Liver (tissue), 10 donors: ENCODE data around the gene ZNF506. TPM values are rescaled to one million over a fixed set of nuclear protein-coding genes. Genes with fewer than 3 reads are reported as not detected.

Experiments used
- DNase-seq: peaks from one replicate; pipeline ENCODE4 v3.0.0-alpha.2; 2017; ENCODE audit warnings: low spot score
- H3K27ac ChIP-seq, 2 donors: one replicate each; pipeline ENCODE4 v1.7.0; 2013; ENCODE audit warnings: inconsistent platforms in 2 of 2, low read length in 2 of 2, control low read depth in 1 of 2, low read depth in 1 of 2, mild to moderate bottlenecking in 1 of 2
- H3K27me3 ChIP-seq, 4 donors: one replicate each; pipeline versions ENCODE4 v1.6.1 to v1.7.0; 2013; ENCODE audit warnings: low read length in 3 of 4, inconsistent platforms in 1 of 4, mild to moderate bottlenecking in 1 of 4, moderate library complexity in 1 of 4; ENCODE audit not compliant: control insufficient read depth in 4 of 4, insufficient read depth in 4 of 4
- H3K36me3 ChIP-seq, 4 donors: one replicate each; pipeline versions ENCODE4 v1.6.1 to v1.7.0; 2013; ENCODE audit warnings: low read length in 3 of 4, mild to moderate bottlenecking in 3 of 4, low read depth in 1 of 4, moderate library complexity in 1 of 4; ENCODE audit not compliant: control insufficient read depth in 4 of 4, insufficient read depth in 3 of 4
- H3K4me1 ChIP-seq, 4 donors: one replicate each; pipeline versions ENCODE4 v1.6.1 to v1.7.0; 2013; ENCODE audit warnings: low read length in 3 of 4, mild to moderate bottlenecking in 3 of 4, moderate library complexity in 1 of 4; ENCODE audit not compliant: control insufficient read depth in 4 of 4, insufficient read depth in 4 of 4
- H3K4me3 ChIP-seq, 3 donors: one replicate each; pipeline versions ENCODE4 v1.6.1 to v1.7.0; 2013; ENCODE audit warnings: low read length in 3 of 3, control low read depth in 1 of 3, low read depth in 1 of 3, mild to moderate bottlenecking in 1 of 3
- H3K9ac ChIP-seq, 2 donors: one replicate each; pipeline ENCODE4 v1.7.0; 2013; ENCODE audit warnings: low read length in 2 of 2, mild to moderate bottlenecking in 2 of 2, moderate library complexity in 2 of 2, control low read depth in 1 of 2, low read depth in 1 of 2
- H3K9me3 ChIP-seq, 4 donors: one replicate each; pipeline versions ENCODE4 v1.6.1 to v1.7.0; 2013; ENCODE audit warnings: low read length in 3 of 4; ENCODE audit not compliant: control insufficient read depth in 4 of 4
- ATF3 ChIP-seq: IDR thresholded peaks from 2 replicates; pipeline ENCODE4 v1.6.1; 2016; ENCODE audit warnings: antibody characterized with exemption
- CTCF ChIP-seq: fragments of 150-350 bp; IDR thresholded peaks from 2 replicates; pipeline ENCODE4 v1.5.1; 2017; ENCODE audit warnings: improper control_type of control experiment, low read depth, low read length; ENCODE audit not compliant: missing input control
- EGR1 ChIP-seq, 2 donors: IDR thresholded peaks; 2 replicates each; pipeline ENCODE4 v1.6.1; 2016 to 2018; ENCODE audit warnings: antibody characterized with exemption in 2 of 2, low read depth in 2 of 2
- FOXA1 ChIP-seq: IDR thresholded peaks from 2 replicates; pipeline ENCODE4 v1.6.1; 2016; ENCODE audit warnings: antibody characterized with exemption
- FOXA2 ChIP-seq: IDR thresholded peaks from 2 replicates; pipeline ENCODE4 v1.6.1; 2016; ENCODE audit warnings: antibody characterized with exemption
- GABPA ChIP-seq, 2 donors: IDR thresholded peaks in 1 of 2; conservative IDR thresholded peaks in 1 of 2; 2 replicates each; pipeline ENCODE4 v1.6.1; 2016; ENCODE audit warnings: antibody characterized with exemption in 2 of 2, mild to moderate bottlenecking in 1 of 2, moderate library complexity in 1 of 2
- HNF4G ChIP-seq: IDR thresholded peaks from 2 replicates; pipeline ENCODE4 v1.6.1; 2016; ENCODE audit warnings: antibody characterized with exemption
- JUND ChIP-seq, 2 donors: IDR thresholded peaks; 2 replicates each; pipeline ENCODE4 v1.6.1; 2016; ENCODE audit warnings: antibody characterized with exemption in 2 of 2
- RAD21 ChIP-seq, 2 donors: IDR thresholded peaks; 2 replicates each; pipeline ENCODE4 v1.6.1; 2016; ENCODE audit warnings: antibody characterized with exemption in 2 of 2, mild to moderate bottlenecking in 2 of 2
- RXRA ChIP-seq, 2 donors: IDR thresholded peaks; 2 replicates each; pipeline ENCODE4 v1.6.1; 2017 to 2018; ENCODE audit warnings: antibody characterized with exemption in 2 of 2, mild to moderate bottlenecking in 1 of 2
- SP1 ChIP-seq: IDR thresholded peaks from 2 replicates; pipeline ENCODE4 v1.6.1; 2018; ENCODE audit warnings: antibody characterized with exemption, mild to moderate bottlenecking
- TAF1 ChIP-seq: conservative IDR thresholded peaks from 2 replicates; pipeline ENCODE4 v1.6.1; 2016; ENCODE audit warnings: antibody characterized with exemption, mild to moderate bottlenecking
- YY1 ChIP-seq: IDR thresholded peaks from 2 replicates; pipeline ENCODE4 v1.6.1; 2016; ENCODE audit warnings: antibody characterized with exemption, mild to moderate bottlenecking
- ZBTB33 ChIP-seq: IDR thresholded peaks from 2 replicates; pipeline ENCODE4 v1.6.1; 2016; ENCODE audit warnings: antibody characterized with exemption
- WGBS: extraction: QIAGEN DNeasy Blood & Tissue Kit; methylation state at CpG from one replicate; pipeline ENCODE4 v1.1.7; 2013; 5-methylcytosine and 5-hydroxymethylcytosine counted together
- polyA plus RNA-seq, 2 donors: library from polyadenylated mRNA; stranded (reverse) in 1 of 2; unstranded in 1 of 2; fragments of 200-250 nt in 1 of 2; fragments of >200 nt in 1 of 2; fragmentation: Nextera tagmentation in 1 of 2; extraction: Ambion mirVana in 1 of 2; gene quantifications; one replicate each; pipeline versions ENCODE4 v1.2.1 to v1.2.3, GENCODE V29; 2013 to 2015
- small RNA-seq: library from RNA; depleted of rRNA; stranded (forward); fragments of <200 nt; gene quantifications from one replicate; pipeline ENCODE3, GENCODE V24; 2014
- total RNA-seq, 2 donors: library from RNA; depleted of rRNA; stranded (reverse); fragments of >200 nt; gene quantifications; one replicate each; pipeline ENCODE4 v1.2.3, GENCODE V29; 2014
- donor health status: healthy.
- donor health status: healthy.
- donor health status: healthy.
- donor health status: healthy.
- donor health status: healthy.

Gene ZNF506
- total and polyA plus RNA-seq, 4 donors, result 1.3 to 8.5 (median 4.9) TPM

GRCh38 chr19:19743176-19743575, 78.4 kb downstream of the ZNF506 start:
- H3K4me3 ChIP-seq, result no peak overlapping the region
- H3K27me3 ChIP-seq, result no peaks in the 10 kb centered on the region
- no peaks in the 10 kb centered on the region for H3K4me1 ChIP-seq
- TF ChIP-seq CTCF, result no peak
- no peak for TF ChIP-seq ZBTB33
- TF ChIP-seq RXRA (IDR thresholded peaks at IDR 0.05), result no peak
- no peak for TF ChIP-seq FOXA2
- TF ChIP-seq GABPA (IDR thresholded peaks at IDR 0.05 in 1 of 2, conservative IDR thresholded peaks at IDR 0.05 in 1 of 2), result no peak
- no peak for TF ChIP-seq ATF3
- TF ChIP-seq SP1, result no peak
- no peak for TF ChIP-seq JUND (IDR thresholded peaks at IDR 0.05)
- TF ChIP-seq YY1, result no peak
- H3K9me3 ChIP-seq, result peaks cover 0 to 30% (median 7%) of the 10 kb centered on the region in 4 donors
- H3K27ac ChIP-seq, result no peak overlapping the region
- H3K9ac ChIP-seq, result no peak overlapping the region
- no peak for DNase-seq
- whole genome bisulfite sequencing, result 83% methylated on average over 6 of the region's 6 CpGs
- no peaks in the 10 kb centered on the region for H3K36me3 ChIP-seq

- Histone ChIP-seq H3K4me1 (no peaks in the 10 kb centered on the region), H3K9ac (no peak overlapping the region), H3K27ac (no peak overlapping the region), H3K4me3 (no peak overlapping the region), H3K9me3 (peaks cover 0 to 28% (median 8%) of the 10 kb centered on the region in 4 donors), H3K36me3 (no peaks in the 10 kb centered on the region), H3K27me3 (no peaks in the 10 kb centered on the region)
- no peak for TF ChIP-seq TAF1
- TF ChIP-seq EGR1 (IDR thresholded peaks at IDR 0.05; ENCODE audit: low read depth in 2 of 2), result no peak
- TF ChIP-seq FOXA1, result no peak
- TF ChIP-seq SP1, result no peak
- TF ChIP-seq RAD21 (IDR thresholded peaks at IDR 0.05), result no peak
- no peak for TF ChIP-seq HNF4G
- DNase-seq, result no peak
- WGBS, result 73% methylated on average over 9 of the region's 9 CpGs
These were observed 78.8 kb downstream of the ZNF506 start for GRCh38 chr19:19742773-19743172.

Small RNA genes within 50 kb of the gene (small RNA-seq; reads per million reads assigned to genes)
- not detected for gene AC011477.5

Other genes starting within 250 kb of the ZNF506 start
- gene PBX4, start 203.1 kb downstream of the ZNF506 start, total RNA-seq, result under 1 TPM; 0.19 to 0.59 TPM
- gene PBX4, start 203.1 kb downstream of the ZNF506 start, polyA plus RNA-seq, result under 1 TPM in 1 of 2 donors, not detected in 1; 0.21 TPM
- 1 to 10 TPM; 1.0 to 3.4 TPM for gene LPAR2, start 193.5 kb downstream of the ZNF506 start, total RNA-seq
- 1 to 10 TPM; 1.0 to 1.3 TPM for gene LPAR2, start 193.5 kb downstream of the ZNF506 start, polyA plus RNA-seq
- gene GMIP, start 178.1 kb downstream of the ZNF506 start, total RNA-seq, result 1 to 10 TPM; 5.3 to 6.5 TPM
- gene GMIP, start 178.1 kb downstream of the ZNF506 start, polyA plus RNA-seq, result 1 to 10 TPM in 1 of 2 donors, under 1 TPM in 1; 0.89 to 3.4 TPM
- 10 to 100 TPM; 18.8 to 36.5 TPM for gene ATP13A1, start 158.1 kb downstream of the ZNF506 start, total RNA-seq
- 10 to 100 TPM; 15.1 to 22.1 TPM for gene ATP13A1, start 158.1 kb downstream of the ZNF506 start, polyA plus RNA-seq
- 1 to 10 TPM; 4.6 to 6.9 TPM for gene ZNF101, start 152.9 kb downstream of the ZNF506 start, total RNA-seq
- 1 to 10 TPM; 1.5 to 2.4 TPM for gene ZNF101, start 152.9 kb downstream of the ZNF506 start, polyA plus RNA-seq
- gene ZNF14, start 88.6 kb downstream of the ZNF506 start, total RNA-seq, result 1 to 10 TPM; 1.4 to 2.6 TPM
- gene ZNF14, start 88.6 kb downstream of the ZNF506 start, polyA plus RNA-seq, result under 1 TPM; 0.28 to 0.37 TPM
- gene ZNF253, start 44.1 kb upstream of the ZNF506 start, total RNA-seq, result 1 to 10 TPM; 3.3 to 3.7 TPM
- 1 to 10 TPM; 1.7 to 2.4 TPM for gene ZNF253, start 44.1 kb upstream of the ZNF506 start, polyA plus RNA-seq
- 1 to 10 TPM in 1 of 2 donors, under 1 TPM in 1; 0.67 to 3.2 TPM for gene ZNF93, start 79.2 kb upstream of the ZNF506 start, total RNA-seq
- gene ZNF93, start 79.2 kb upstream of the ZNF506 start, polyA plus RNA-seq, result under 1 TPM; 0.24 to 0.61 TPM
- 1 to 10 TPM; 2.1 to 5.2 TPM for gene ZNF682, start 217.8 kb upstream of the ZNF506 start, total RNA-seq
- gene ZNF682, start 217.8 kb upstream of the ZNF506 start, polyA plus RNA-seq, result 1 to 10 TPM; 1.3 to 2.2 TPM